ENCODE measurements around the gene MORN3. TPM values are rescaled to one million over a fixed set of nuclear protein-coding genes. Genes with fewer than 3 reads are reported as not detected.
"Not testable (repeated sequence)": the region's sequence is repeated elsewhere in the genome, so short reads cannot be mapped to it uniquely, and the experiment has no call there.

MORN3 gene
- total and polyA plus RNA-seq, 3 donors from 2014 or later: 8.3 to 85.9 (median 46.1) TPM

GRCh38 chr12:121689430-121689829 lies 20.0 kb upstream of the MORN3 start:
- Histone ChIP-seq H3K4me3 (no peak overlapping the region), H3K4me1 (no peaks in the 10 kb centered on the region), H3K27ac (no peak overlapping the region), H3K9me3 (no peaks in the 10 kb centered on the region), H3K27me3 (no peaks in the 10 kb centered on the region), H3K36me3 (ENCODE audit: low read depth, missing control alignments) (no peaks in the 10 kb centered on the region)
- TF ChIP-seq CTCF (IDR thresholded peaks at IDR 0.05) (no peak), POLR2A (IDR thresholded peaks at IDR 0.05) (no peak)
- 85 to 98% methylated on average over 2 of the region's 2 CpGs for WGBS, 2 donors
- intact Hi-C loops (cut with DNase I; ENCODE audit: low total_unique reads): loop anchor here (10.0 kb wide), 1 partner anchor 195 kb away; no protein-coding TSS in a partner anchor
- DNase-seq: no peak

GRCh38 chr12:121688966-121689365 lies 19.5 kb upstream of the MORN3 start:
- TF ChIP-seq CTCF (IDR thresholded peaks at IDR 0.05): no peak
- no peak for TF ChIP-seq POLR2A (IDR thresholded peaks at IDR 0.05)
- H3K4me1 ChIP-seq: no peaks in the 10 kb centered on the region
- H3K27ac ChIP-seq: no peak overlapping the region
- WGBS, 2 donors: 66 to 73% methylated on average over 3 of the region's 3 CpGs
- no peaks in the 10 kb centered on the region for H3K27me3 ChIP-seq
- no peaks in the 10 kb centered on the region for H3K36me3 ChIP-seq (ENCODE audit: low read depth, missing control alignments)
- H3K4me3 ChIP-seq: no peak overlapping the region
- no peaks in the 10 kb centered on the region for H3K9me3 ChIP-seq
- no peak for DNase-seq
- intact Hi-C loops (cut with DNase I; ENCODE audit: low total_unique reads): loop anchor here (10.0 kb wide), 1 partner anchor 194 kb away; no protein-coding TSS in a partner anchor

- H3K27me3 ChIP-seq; H3K9me3 ChIP-seq; DNase-seq; H3K4me1 ChIP-seq; H3K27ac ChIP-seq; H3K36me3 ChIP-seq (ENCODE audit: low read depth, missing control alignments); H3K4me3 ChIP-seq: not testable (repeated sequence)
- intact Hi-C loops (cut with DNase I; ENCODE audit: low total_unique reads): loop anchor here (5.0 to 10.0 kb wide), 2 partner anchors 127 to 185 kb away; no protein-coding TSS in a partner anchor
- 88 to 96% methylated on average over 10 to 13 of the region's 13 CpGs for WGBS, 2 donors
Observed at GRCh38 chr12:121679661-121680197, 10.3 kb upstream of the MORN3 start.

- 71 to 79% methylated on average over 9 of the region's 9 CpGs for WGBS, 2 donors
- DNase-seq: no peak
- H3K9me3 ChIP-seq: no peaks in the 10 kb centered on the region
- no peaks in the 10 kb centered on the region for H3K4me1 ChIP-seq
- H3K27me3 ChIP-seq: no peaks in the 10 kb centered on the region
- TF ChIP-seq CTCF (IDR thresholded peaks at IDR 0.05) (no peak), POLR2A (IDR thresholded peaks at IDR 0.05) (no peak)
- no peaks in the 10 kb centered on the region for H3K36me3 ChIP-seq (ENCODE audit: low read depth, missing control alignments)
- no peak overlapping the region for H3K27ac ChIP-seq
- no peak overlapping the region for H3K4me3 ChIP-seq
- intact Hi-C loops (cut with DNase I; ENCODE audit: low total_unique reads): no loop called here
Observed at GRCh38 chr12:121678716-121679300, 9.4 kb upstream of the MORN3 start.

GRCh38 chr12:121678305-121678704 lies 8.9 kb upstream of the MORN3 start:
- intact Hi-C loops (cut with DNase I; ENCODE audit: low total_unique reads): no loop called here
- Histone ChIP-seq H3K27ac (no peak overlapping the region), H3K27me3 (no peaks in the 10 kb centered on the region), H3K36me3 (ENCODE audit: low read depth, missing control alignments) (no peaks in the 10 kb centered on the region), H3K4me3 (no peak overlapping the region), H3K9me3 (no peaks in the 10 kb centered on the region), H3K4me1 (no peaks in the 10 kb centered on the region)
- DNase-seq: no peak
- WGBS, 2 donors: 83 to 91% methylated on average over 3 of the region's 3 CpGs
- TF ChIP-seq POLR2A (IDR thresholded peaks at IDR 0.05) (no peak), CTCF (IDR thresholded peaks at IDR 0.05) (no peak)

All from testis (tissue), 3 donors.